Right lobe of liver (tissue), 6 donors: ENCODE measurements around the gene EDIL3. TPM values are rescaled to one million over a fixed set of nuclear protein-coding genes. Genes with fewer than 3 reads are reported as not detected.

ENCODE experiments used
- ATAC-seq, 4 donors: fragments of 200-7000 bp; cut with Tn5 transposase; one replicate each; pipeline ENCODE4 v1.9.1; 2020; ENCODE audit warnings: mild to moderate bottlenecking in 4 of 4, moderate library complexity in 4 of 4
- DNase-seq, 3 donors: peaks; one replicate each; pipeline ENCODE4 v3.0.0-alpha.2; 2020
- H3K27ac ChIP-seq, 3 donors: fragments of 200-600 bp; one replicate each; pipeline ENCODE4 v1.8.0; 2022
- H3K27me3 ChIP-seq, 2 donors: fragments of 200-600 bp; one replicate each; pipeline ENCODE4 v1.8.0; 2022
- H3K36me3 ChIP-seq, 4 donors: fragments of 200-600 bp; sonication (generic) in 1 of 4; one replicate each; pipeline versions ENCODE4 v1.5.1 to v1.8.0; 2017 to 2022; ENCODE audit warnings: control low read depth in 1 of 4
- H3K4me1 ChIP-seq, 4 donors: fragments of 200-600 bp; sonication (generic) in 1 of 4; one replicate each; pipeline versions ENCODE4 v1.5.1 to v1.8.0; 2017 to 2022; ENCODE audit warnings: control low read depth in 1 of 4
- H3K4me3 ChIP-seq, 3 donors: fragments of 200-600 bp; one replicate each; pipeline ENCODE4 v1.8.0; 2022
- H3K9me3 ChIP-seq, 4 donors: fragments of 200-600 bp; sonication (generic) in 1 of 4; one replicate each; pipeline versions ENCODE4 v1.5.1 to v1.8.0; 2017 to 2022; ENCODE audit warnings: control low read depth in 1 of 4
- POLR2A ChIP-seq: fragments of 450-650 bp; IDR thresholded peaks from one replicate; pipeline ENCODE4 v1.6.1; 2017; ENCODE audit warnings: antibody characterized with exemption, mild to moderate bottlenecking
- WGBS: methylation state at CpG from one replicate; pipeline ENCODE4 v1.1.6; 2018; ENCODE audit warnings: low coverage, low lambda C conversion rate; ENCODE audit not compliant: insufficient coverage; ENCODE audit errors: missing lambda C conversion rate; 5-methylcytosine and 5-hydroxymethylcytosine counted together
- intact Hi-C, 2 donors: fragments of 100-400 bp; cut with DNase I; formaldehyde crosslinking; loops; one replicate each; pipeline versions ENCODE4 v1.11.2 to v1.14.1; 2022
- total RNA-seq, 6 experiments: library from RNA; depleted of rRNA in 2 of 6; stranded (reverse); fragments of >200 nt in 2 of 6; fragmentation: NEBNext Ultra II Directional in 3 of 6; extraction: Animal tissue kit (Norgen Biotek cat#: 25700) in 3 of 6; gene quantifications; one replicate each; pipeline versions ENCODE4 v1.1.0 to v1.2.4, GENCODE V29; 2016 to 2023
- TF ChIP-seq, protein P1 (sequence below), 4 donors: fragments of 200-600 bp in 3 of 4; fragments of 450-650 bp in 1 of 4; IDR thresholded peaks; one replicate each; pipeline versions ENCODE4 v1.5.1 to v1.8.0; 2016 to 2022; ENCODE audit warnings: antibody characterized with exemption in 4 of 4, mild to moderate bottlenecking in 2 of 4
- donor health status: DM: no; HTN: yes; CAD: no.
- donor health status: DM: no; HTN: no; CAD: no.
- donor health status: DM: no; HTN: no; CAD: no.
- donor health status: DM: no; HTN: yes; CAD: no.
- donor health status: DM: no; HTN: yes; CAD: no.

Gene EDIL3
- total RNA-seq, 6 experiments from 2014 or later = 0.61 to 0.84 (median 0.68) TPM; not detected in 3

DNA sequence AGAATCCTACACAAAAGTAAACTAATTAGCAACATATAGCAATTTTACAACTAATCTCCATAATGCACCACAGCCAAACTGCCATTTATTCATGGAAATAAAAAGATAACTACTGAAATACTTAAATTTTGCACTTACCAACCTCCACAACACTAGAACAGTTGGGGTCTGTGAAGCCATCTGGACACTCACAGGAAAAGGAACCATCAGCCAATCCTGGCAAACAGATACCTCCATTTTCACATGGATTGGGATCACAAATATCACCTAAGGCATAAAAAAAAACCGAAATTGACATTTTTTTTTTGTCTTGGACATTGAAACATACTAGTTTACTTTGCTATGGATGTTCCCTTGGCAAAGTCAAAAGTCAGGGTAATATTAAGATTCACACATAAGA, 130.7 kb downstream of the EDIL3 start:
- intact Hi-C loops = no loop called here
- no peaks in the 10 kb centered on the region for H3K9me3 ChIP-seq
- TF ChIP-seq POLR2A = no peak
- TF ChIP-seq, protein P1, sequence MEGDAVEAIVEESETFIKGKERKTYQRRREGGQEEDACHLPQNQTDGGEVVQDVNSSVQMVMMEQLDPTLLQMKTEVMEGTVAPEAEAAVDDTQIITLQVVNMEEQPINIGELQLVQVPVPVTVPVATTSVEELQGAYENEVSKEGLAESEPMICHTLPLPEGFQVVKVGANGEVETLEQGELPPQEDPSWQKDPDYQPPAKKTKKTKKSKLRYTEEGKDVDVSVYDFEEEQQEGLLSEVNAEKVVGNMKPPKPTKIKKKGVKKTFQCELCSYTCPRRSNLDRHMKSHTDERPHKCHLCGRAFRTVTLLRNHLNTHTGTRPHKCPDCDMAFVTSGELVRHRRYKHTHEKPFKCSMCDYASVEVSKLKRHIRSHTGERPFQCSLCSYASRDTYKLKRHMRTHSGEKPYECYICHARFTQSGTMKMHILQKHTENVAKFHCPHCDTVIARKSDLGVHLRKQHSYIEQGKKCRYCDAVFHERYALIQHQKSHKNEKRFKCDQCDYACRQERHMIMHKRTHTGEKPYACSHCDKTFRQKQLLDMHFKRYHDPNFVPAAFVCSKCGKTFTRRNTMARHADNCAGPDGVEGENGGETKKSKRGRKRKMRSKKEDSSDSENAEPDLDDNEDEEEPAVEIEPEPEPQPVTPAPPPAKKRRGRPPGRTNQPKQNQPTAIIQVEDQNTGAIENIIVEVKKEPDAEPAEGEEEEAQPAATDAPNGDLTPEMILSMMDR (IDR thresholded peaks at IDR 0.05) = no peak
- no peak overlapping the region for H3K27ac ChIP-seq
- no peak for ATAC-seq
- DNase-seq = no peak
- H3K27me3 ChIP-seq = no peaks in the 10 kb centered on the region
- WGBS = 33% methylated on average over 1 of the region's 1 CpG
- no peaks in the 10 kb centered on the region for H3K4me1 ChIP-seq
- H3K36me3 ChIP-seq = no peaks in the 10 kb centered on the region
- no peak overlapping the region for H3K4me3 ChIP-seq

DNA sequence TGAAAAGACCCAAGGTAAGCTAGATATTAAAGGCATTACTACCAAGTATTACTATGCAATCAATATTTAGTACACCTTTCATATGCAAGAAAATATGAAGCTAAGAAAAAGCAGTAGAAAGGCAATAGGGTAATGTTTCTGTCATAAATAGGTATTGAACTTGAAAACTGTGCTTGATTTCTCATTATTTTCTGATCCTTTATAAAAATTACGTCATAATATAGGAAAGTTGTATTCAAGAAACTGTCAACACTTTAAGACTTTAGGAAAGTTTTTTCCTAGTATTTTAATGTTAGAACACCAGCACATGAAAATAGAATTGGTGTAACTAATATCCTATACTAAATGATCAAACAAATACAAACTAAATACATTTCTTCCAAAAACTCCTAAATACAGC, 133.2 kb downstream of the EDIL3 start:
- Histone ChIP-seq H3K9me3 (no peaks in the 10 kb centered on the region), H3K36me3 (no peaks in the 10 kb centered on the region), H3K27ac (no peak overlapping the region), H3K4me1 (no peaks in the 10 kb centered on the region), H3K27me3 (no peaks in the 10 kb centered on the region), H3K4me3 (no peak overlapping the region)
- ATAC-seq = no peak
- DNase-seq = no peak
- no peak for TF ChIP-seq POLR2A
- TF ChIP-seq, protein P1 (IDR thresholded peaks at IDR 0.05) = no peak
- WGBS = 54% methylated on average over 1 of the region's 1 CpG
- intact Hi-C loops = no loop called here

DNA sequence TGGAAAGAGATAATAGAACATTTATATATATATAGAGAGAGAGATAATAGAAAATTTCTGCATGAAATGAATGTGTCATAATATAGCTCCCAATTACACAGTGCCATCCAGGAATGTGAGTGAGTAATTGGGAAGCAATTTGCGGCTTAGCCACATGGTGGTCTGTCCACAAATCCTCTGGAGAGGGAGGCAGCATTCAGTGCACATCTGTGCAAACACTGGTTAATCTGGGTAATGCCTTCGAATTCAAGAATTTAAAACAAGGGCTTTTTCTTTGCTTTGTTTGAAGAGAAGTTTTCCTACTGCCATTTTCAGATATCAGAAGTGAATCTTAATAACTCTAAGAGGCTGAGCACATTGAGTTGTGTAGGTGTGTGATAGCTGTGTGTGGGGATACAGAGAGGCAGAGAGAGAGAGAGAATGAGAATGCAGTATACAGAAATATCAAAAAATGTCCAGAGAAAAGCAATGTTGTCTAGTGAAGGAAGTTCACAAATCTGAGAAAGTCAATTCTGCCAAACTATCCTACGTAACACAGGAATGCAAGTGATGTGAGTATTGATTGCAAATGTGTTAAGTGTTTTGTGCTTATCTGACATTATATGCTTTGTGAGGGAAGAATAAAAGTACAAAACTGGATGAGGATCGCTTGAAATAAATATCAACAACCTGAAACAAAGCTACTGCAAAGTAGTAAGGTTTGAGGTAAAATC, 134.6 kb downstream of the EDIL3 start:
- H3K4me3 ChIP-seq = no peak overlapping the region
- TF ChIP-seq, protein P1 (IDR thresholded peaks at IDR 0.05) = no peak
- TF ChIP-seq POLR2A = no peak
- no peaks in the 10 kb centered on the region for H3K9me3 ChIP-seq
- WGBS = 58% methylated on average over 4 of the region's 4 CpGs
- no peaks in the 10 kb centered on the region for H3K36me3 ChIP-seq
- ATAC-seq = no peak
- no peaks in the 10 kb centered on the region for H3K4me1 ChIP-seq
- DNase-seq = no peak
- intact Hi-C loops = no loop called here
- no peak overlapping the region for H3K27ac ChIP-seq
- H3K27me3 ChIP-seq = no peaks in the 10 kb centered on the region

DNA sequence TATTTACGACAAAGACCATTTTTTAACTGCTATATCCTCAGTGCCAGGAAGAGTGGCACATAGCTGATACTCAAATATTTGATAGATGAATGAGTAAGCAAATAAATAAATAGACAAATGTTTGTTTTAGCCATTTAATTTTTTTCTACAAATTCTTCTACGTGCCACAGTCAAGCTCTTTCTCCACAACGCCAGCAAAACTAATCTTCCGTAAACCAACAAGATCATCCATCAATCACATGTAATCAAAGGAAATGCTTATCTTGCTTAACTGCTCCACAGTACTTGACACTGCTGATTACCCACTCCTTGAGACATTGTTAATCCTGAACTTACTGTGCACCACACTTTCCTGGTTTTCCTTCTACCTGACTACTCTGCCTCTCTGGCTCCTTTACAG, 136.7 kb downstream of the EDIL3 start:
- ATAC-seq = no peak
- Histone ChIP-seq H3K4me3 (no peak overlapping the region), H3K36me3 (no peaks in the 10 kb centered on the region), H3K27me3 (no peaks in the 10 kb centered on the region), H3K4me1 (no peaks in the 10 kb centered on the region), H3K27ac (no peak overlapping the region), H3K9me3 (no peaks in the 10 kb centered on the region)
- DNase-seq = no peak
- intact Hi-C loops = no loop called here
- TF ChIP-seq, protein P1 (IDR thresholded peaks at IDR 0.05) = no peak
- no peak for TF ChIP-seq POLR2A
- WGBS = 34% methylated on average over 4 of the region's 4 CpGs
